Measurements from ENCODE around the gene SLC6A11. TPM values are rescaled to one million over a fixed set of nuclear protein-coding genes. Genes with fewer than 3 reads are reported as not detected.
A peak's percentile ranks its signal among the peaks of the same experiment; 100 is the strongest.

The SLC6A11 gene
- total RNA-seq, 2 experiments from 2014 or later = not detected

- POLR2A ChIA-PET = no interaction called here
Observed at GRCh38 chr3:10945683-10946287, 129.8 kb downstream of the SLC6A11 start.

GRCh38 chr3:10946526-10946925 is 130.5 kb downstream of the SLC6A11 start:
- H3K4me3 Mint-ChIP-seq = no peak overlapping the region
- DNase-seq = no peak
- H3K27me3 Mint-ChIP-seq = peaks cover 12% of the 10 kb centered on the region
- H3K27ac Mint-ChIP-seq = no peak overlapping the region
- ChIA-PET CTCF (interaction anchor here (0.7 to 4.4 kb wide), 12 partner anchors 12 to 188 kb away, joined by 3 to 35 read pairs (median 4); no protein-coding TSS in a partner anchor), POLR2A (no interaction called here)
- intact Hi-C loops (cut with micrococcal nuclease) = loop anchor here (10.0 kb wide), 2 partner anchors 192 to 388 kb away; no protein-coding TSS in a partner anchor
- H3K36me3 Mint-ChIP-seq = no peaks in the 10 kb centered on the region
- no peaks in the 10 kb centered on the region for H3K4me1 Mint-ChIP-seq (ENCODE audit: low read depth)
- H3K9me3 Mint-ChIP-seq = peaks cover 8% of the 10 kb centered on the region

More at GRCh38 chr3:10945683-10946287, 129.8 kb downstream of the SLC6A11 start:
- DNase-seq = peak; percentile 65
- CTCF ChIA-PET = interaction anchor here (0.6 to 4.4 kb wide), 17 partner anchors 8 to 187 kb away, joined by 3 to 35 read pairs (median 4); no protein-coding TSS in a partner anchor
- Mint-ChIP-seq H3K27ac (no peak overlapping the region), H3K27me3 (peaks cover 12% of the 10 kb centered on the region), H3K36me3 (no peaks in the 10 kb centered on the region), H3K4me1 (ENCODE audit: low read depth) (no peaks in the 10 kb centered on the region), H3K9me3 (peaks cover 8% of the 10 kb centered on the region), H3K4me3 (no peak overlapping the region)
- intact Hi-C loops (cut with micrococcal nuclease) = loop anchor here (1.0 to 10.0 kb wide), 3 partner anchors 114 to 389 kb away; no protein-coding TSS in a partner anchor

GRCh38 chr3:10948326-10948725 is 132.3 kb downstream of the SLC6A11 start:
- Mint-ChIP-seq H3K4me1 (ENCODE audit: low read depth) (no peaks in the 10 kb centered on the region), H3K36me3 (no peaks in the 10 kb centered on the region), H3K9me3 (no peaks in the 10 kb centered on the region), H3K27ac (no peak overlapping the region), H3K4me3 (no peak overlapping the region), H3K27me3 (peaks cover 4% of the 10 kb centered on the region)
- ChIA-PET POLR2A (no interaction called here), CTCF (interaction anchor here (1.3 to 4.4 kb wide), 2 partner anchors 34 to 112 kb away, joined by 3 to 35 read pairs; no protein-coding TSS in a partner anchor)
- no peak for DNase-seq
- intact Hi-C loops (cut with micrococcal nuclease) = loop anchor here (10.0 kb wide), 2 partner anchors 194 to 386 kb away; no protein-coding TSS in a partner anchor

GRCh38 chr3:10949197-10949596 is 133.2 kb downstream of the SLC6A11 start:
- no peaks in the 10 kb centered on the region for H3K9me3 Mint-ChIP-seq
- ChIA-PET CTCF (interaction anchor here (1.3 kb wide), 1 partner anchor 33 kb away, joined by 3 read pairs; no protein-coding TSS in a partner anchor), POLR2A (no interaction called here)
- no peak overlapping the region for H3K4me3 Mint-ChIP-seq
- no peaks in the 10 kb centered on the region for H3K4me1 Mint-ChIP-seq (ENCODE audit: low read depth)
- no peak for DNase-seq
- no peaks in the 10 kb centered on the region for H3K36me3 Mint-ChIP-seq
- H3K27ac Mint-ChIP-seq = no peak overlapping the region
- peaks cover 4% of the 10 kb centered on the region for H3K27me3 Mint-ChIP-seq
- intact Hi-C loops (cut with micrococcal nuclease) = loop anchor here (10.0 kb wide), 2 partner anchors 194 to 386 kb away; no protein-coding TSS in a partner anchor

- peak; percentile 10 for DNase-seq
- Mint-ChIP-seq H3K4me3 (no peak overlapping the region), H3K36me3 (no peaks in the 10 kb centered on the region), H3K27me3 (peaks cover 4% of the 10 kb centered on the region), H3K27ac (no peak overlapping the region), H3K9me3 (no peaks in the 10 kb centered on the region), H3K4me1 (ENCODE audit: low read depth) (no peaks in the 10 kb centered on the region)
- intact Hi-C loops (cut with micrococcal nuclease) = no loop called here
- CTCF ChIA-PET = no interaction called here
- POLR2A ChIA-PET = no interaction called here
Observed at GRCh38 chr3:10950476-10951294, 134.7 kb downstream of the SLC6A11 start.

- ChIA-PET POLR2A (no interaction called here), CTCF (interaction anchor here (1.0 kb wide), 1 partner anchor 9 kb away, joined by 3 read pairs; no protein-coding TSS in a partner anchor)
- H3K27me3 Mint-ChIP-seq = peaks cover 4% of the 10 kb centered on the region
- intact Hi-C loops (cut with micrococcal nuclease) = no loop called here
- H3K9me3 Mint-ChIP-seq = no peaks in the 10 kb centered on the region
- H3K27ac Mint-ChIP-seq = no peak overlapping the region
- no peak for DNase-seq
- no peak overlapping the region for H3K4me3 Mint-ChIP-seq
- no peaks in the 10 kb centered on the region for H3K36me3 Mint-ChIP-seq
- no peaks in the 10 kb centered on the region for H3K4me1 Mint-ChIP-seq (ENCODE audit: low read depth)
Observed at GRCh38 chr3:10951295-10951926, 135.4 kb downstream of the SLC6A11 start.

GRCh38 chr3:10952525-10952924 is 136.5 kb downstream of the SLC6A11 start:
- no peak for DNase-seq
- H3K27ac Mint-ChIP-seq = no peak overlapping the region
- no peaks in the 10 kb centered on the region for H3K4me1 Mint-ChIP-seq (ENCODE audit: low read depth)
- H3K36me3 Mint-ChIP-seq = no peaks in the 10 kb centered on the region
- CTCF ChIA-PET = interaction anchor here (1.0 kb wide), 1 partner anchor 10 kb away, joined by 3 read pairs; no protein-coding TSS in a partner anchor
- POLR2A ChIA-PET = no interaction called here
- H3K9me3 Mint-ChIP-seq = no peaks in the 10 kb centered on the region
- intact Hi-C loops (cut with micrococcal nuclease) = no loop called here
- H3K4me3 Mint-ChIP-seq = no peak overlapping the region
- H3K27me3 Mint-ChIP-seq = peaks cover 4% of the 10 kb centered on the region

- Mint-ChIP-seq H3K27ac (no peak overlapping the region), H3K36me3 (no peaks in the 10 kb centered on the region), H3K4me3 (no peak overlapping the region), H3K4me1 (ENCODE audit: low read depth) (no peaks in the 10 kb centered on the region), H3K27me3 (peaks cover 6% of the 10 kb centered on the region), H3K9me3 (no peaks in the 10 kb centered on the region)
- CTCF ChIA-PET = no interaction called here
- POLR2A ChIA-PET = no interaction called here
- intact Hi-C loops (cut with micrococcal nuclease) = no loop called here
- DNase-seq = no peak
Observed at GRCh38 chr3:10954740-10955139, 138.7 kb downstream of the SLC6A11 start.

GRCh38 chr3:10955711-10956453 is 139.9 kb downstream of the SLC6A11 start:
- CTCF ChIA-PET = interaction anchor here (1.3 kb wide), 1 partner anchor 105 kb away, joined by 3 read pairs; no protein-coding TSS in a partner anchor

GRCh38 chr3:10956531-10956930 is 140.5 kb downstream of the SLC6A11 start:
- Mint-ChIP-seq H3K4me1 (ENCODE audit: low read depth) (no peaks in the 10 kb centered on the region), H3K27me3 (peaks cover 7% of the 10 kb centered on the region), H3K27ac (no peak overlapping the region), H3K9me3 (no peaks in the 10 kb centered on the region), H3K4me3 (no peak overlapping the region), H3K36me3 (no peaks in the 10 kb centered on the region)
- intact Hi-C loops (cut with micrococcal nuclease) = no loop called here
- DNase-seq = no peak
- CTCF ChIA-PET = interaction anchor here (1.3 kb wide), 1 partner anchor 104 kb away, joined by 3 read pairs; no protein-coding TSS in a partner anchor
- POLR2A ChIA-PET = no interaction called here

More at GRCh38 chr3:10955711-10956453, 139.9 kb downstream of the SLC6A11 start:
- no peaks in the 10 kb centered on the region for H3K9me3 Mint-ChIP-seq
- no peak overlapping the region for H3K4me3 Mint-ChIP-seq
- H3K36me3 Mint-ChIP-seq = no peaks in the 10 kb centered on the region
- no peak for DNase-seq
- intact Hi-C loops (cut with micrococcal nuclease) = no loop called here
- H3K4me1 Mint-ChIP-seq (ENCODE audit: low read depth) = no peaks in the 10 kb centered on the region
- no peak overlapping the region for H3K27ac Mint-ChIP-seq
- peaks cover 7% of the 10 kb centered on the region for H3K27me3 Mint-ChIP-seq
- POLR2A ChIA-PET = no interaction called here

GRCh38 chr3:10956986-10957385 is 141.0 kb downstream of the SLC6A11 start:
- H3K4me1 Mint-ChIP-seq (ENCODE audit: low read depth) = no peaks in the 10 kb centered on the region
- H3K27me3 Mint-ChIP-seq = peaks cover 7% of the 10 kb centered on the region
- DNase-seq = no peak
- H3K36me3 Mint-ChIP-seq = no peaks in the 10 kb centered on the region
- H3K27ac Mint-ChIP-seq = no peak overlapping the region
- ChIA-PET POLR2A (no interaction called here), CTCF (no interaction called here)
- no peak overlapping the region for H3K4me3 Mint-ChIP-seq
- intact Hi-C loops (cut with micrococcal nuclease) = no loop called here
- no peaks in the 10 kb centered on the region for H3K9me3 Mint-ChIP-seq

Measured in activated CD4-positive, alpha-beta memory T cell treated with anti-CD3 and anti-CD28 coated beads for 36 hours (primary cell).